Lung (tissue), 12 donors: ENCODE measurements around the gene CHN2. TPM values are rescaled to one million over a fixed set of nuclear protein-coding genes. Genes with fewer than 3 reads are reported as not detected.

Source experiments
- ATAC-seq: fragments of 200-7000 bp; cut with Tn5 transposase; one replicate; pipeline ENCODE4 v1.9.1; 2020; ENCODE audit warnings: moderate number of reproducible peaks; ENCODE audit not compliant: insufficient read depth, low FRiP score
- DNase-seq, 3 donors: peaks; one replicate each; pipeline ENCODE4 v3.0.0-alpha.2; 2013 to 2017
- H3K27ac ChIP-seq, 2 donors: one replicate each; pipeline ENCODE4 v1.5.1; 2013; ENCODE audit warnings: mild to moderate bottlenecking in 2 of 2, moderate library complexity in 2 of 2, control low read depth in 1 of 2, inconsistent platforms in 1 of 2, low read depth in 1 of 2, low read length in 1 of 2
- H3K27me3 ChIP-seq, 3 donors: one replicate each; pipeline ENCODE4 v1.5.1; 2013; ENCODE audit warnings: low read length in 2 of 3; ENCODE audit not compliant: control insufficient read depth in 3 of 3, insufficient read depth in 3 of 3
- H3K36me3 ChIP-seq, 4 donors: one replicate each; pipeline ENCODE4 v1.5.1; 2013; ENCODE audit warnings: low read length in 4 of 4, mild to moderate bottlenecking in 1 of 4, moderate library complexity in 1 of 4; ENCODE audit not compliant: control insufficient read depth in 4 of 4, insufficient read depth in 4 of 4
- H3K4me1 ChIP-seq, 5 donors: one replicate each; pipeline ENCODE4 v1.5.1; 2013; ENCODE audit warnings: low read length in 5 of 5, mild to moderate bottlenecking in 2 of 5, moderate library complexity in 1 of 5; ENCODE audit not compliant: control insufficient read depth in 5 of 5, insufficient read depth in 5 of 5
- H3K4me3 ChIP-seq: one replicate; pipeline ENCODE4 v1.5.1; 2013; ENCODE audit warnings: mild to moderate bottlenecking, control low read depth, moderate library complexity
- H3K9ac ChIP-seq, 2 donors: one replicate each; pipeline ENCODE4 v1.5.1; 2013; ENCODE audit warnings: low read length in 2 of 2, control low read depth in 1 of 2; ENCODE audit not compliant: insufficient read depth in 1 of 2
- H3K9me3 ChIP-seq, 4 donors: one replicate each; pipeline ENCODE4 v1.5.1; 2013; ENCODE audit warnings: low read length in 3 of 4, mild to moderate bottlenecking in 1 of 4, moderate library complexity in 1 of 4; ENCODE audit not compliant: control insufficient read depth in 4 of 4, insufficient read depth in 3 of 4
- CTCF ChIP-seq: IDR thresholded peaks from 2 replicates; pipeline ENCODE4 v1.5.1; 2012; ENCODE audit warnings: mild to moderate bottlenecking; ENCODE audit errors: control extremely low read depth, extremely low read depth
- WGBS, 2 donors: extraction: QIAGEN DNeasy Blood & Tissue Kit; methylation state at CpG; one replicate each; pipeline ENCODE4 v1.1.7; 2013; 5-methylcytosine and 5-hydroxymethylcytosine counted together
- polyA plus RNA-seq, 2 donors: library from polyadenylated mRNA; stranded (reverse); fragments of 200-250 nt; gene quantifications; one replicate each; pipeline ENCODE4 v1.2.1, GENCODE V29; 2013
- total RNA-seq, 2 donors: library from RNA; depleted of rRNA in 1 of 2; stranded (reverse); fragments of >200 nt in 1 of 2; gene quantifications; one replicate each; pipeline ENCODE4 v1.2.1, GENCODE V29; 2014 to 2021
- donor health status: control.
- donor health status: control.
- donor health status: Bipolar disorder and iron deficiency.
- donor health status: healthy.
- donor health status: DM: yes; HTN: yes; CAD: no.

CHN2 gene
- total and polyA plus RNA-seq, 4 donors, result 3.2 to 11.0 (median 6.7) TPM

GRCh38 chr7:29285861-29286260, 91.3 kb downstream of the CHN2 start:
- peaks cover 0 to 9% (median 0%) of the 10 kb centered on the region in 5 donors for H3K4me1 ChIP-seq
- H3K9ac ChIP-seq, result no peak overlapping the region
- DNase-seq (no peak), ATAC-seq (no peak)
- H3K36me3 ChIP-seq, result no peaks in the 10 kb centered on the region
- peaks cover 0 to 34% (median 5%) of the 10 kb centered on the region in 3 donors for H3K27me3 ChIP-seq
- WGBS, 2 donors, result 95 to 96% methylated on average over 3 of the region's 3 CpGs
- no peak overlapping the region for H3K4me3 ChIP-seq
- TF ChIP-seq CTCF, result no peak
- no peak overlapping the region for H3K27ac ChIP-seq
- H3K9me3 ChIP-seq, result no peaks in the 10 kb centered on the region

GRCh38 chr7:29287366-29287765, 92.8 kb downstream of the CHN2 start:
- ATAC-seq (no peak), DNase-seq (no peak)
- no peak overlapping the region for H3K9ac ChIP-seq
- WGBS, 2 donors, result 48 to 79% methylated on average over 1 of the region's 1 CpG
- H3K27ac ChIP-seq, result no peak overlapping the region
- H3K36me3 ChIP-seq, result no peaks in the 10 kb centered on the region
- H3K4me1 ChIP-seq, result peaks cover 0 to 6% (median 0%) of the 10 kb centered on the region in 5 donors
- peaks cover 0 to 20% (median 2%) of the 10 kb centered on the region in 3 donors for H3K27me3 ChIP-seq
- H3K4me3 ChIP-seq, result no peak overlapping the region
- no peak for TF ChIP-seq CTCF
- no peaks in the 10 kb centered on the region for H3K9me3 ChIP-seq

- peaks cover 0 to 13% (median 2%) of the 10 kb centered on the region in 3 donors for H3K27me3 ChIP-seq
- H3K4me1 ChIP-seq, result peaks cover 0 to 6% (median 0%) of the 10 kb centered on the region in 5 donors
- 79 to 86% methylated on average over 6 of the region's 6 CpGs for WGBS, 2 donors
- H3K4me3 ChIP-seq, result no peak overlapping the region
- no peak overlapping the region for H3K9ac ChIP-seq
- ATAC-seq, result no peak
- no peaks in the 10 kb centered on the region for H3K36me3 ChIP-seq
- DNase-seq, result no peak
- H3K27ac ChIP-seq, result no peak overlapping the region
- H3K9me3 ChIP-seq, result no peaks in the 10 kb centered on the region
- TF ChIP-seq CTCF, result no peak
Measured at GRCh38 chr7:29288181-29289091, 93.9 kb downstream of the CHN2 start.
